Measurements from ENCODE around the gene SERTAD2. TPM values are rescaled to one million over a fixed set of nuclear protein-coding genes. Genes with fewer than 3 reads are reported as not detected.

Gene SERTAD2
- polyA plus RNA-seq, 1 experiment, result 6.2 TPM

DNA sequence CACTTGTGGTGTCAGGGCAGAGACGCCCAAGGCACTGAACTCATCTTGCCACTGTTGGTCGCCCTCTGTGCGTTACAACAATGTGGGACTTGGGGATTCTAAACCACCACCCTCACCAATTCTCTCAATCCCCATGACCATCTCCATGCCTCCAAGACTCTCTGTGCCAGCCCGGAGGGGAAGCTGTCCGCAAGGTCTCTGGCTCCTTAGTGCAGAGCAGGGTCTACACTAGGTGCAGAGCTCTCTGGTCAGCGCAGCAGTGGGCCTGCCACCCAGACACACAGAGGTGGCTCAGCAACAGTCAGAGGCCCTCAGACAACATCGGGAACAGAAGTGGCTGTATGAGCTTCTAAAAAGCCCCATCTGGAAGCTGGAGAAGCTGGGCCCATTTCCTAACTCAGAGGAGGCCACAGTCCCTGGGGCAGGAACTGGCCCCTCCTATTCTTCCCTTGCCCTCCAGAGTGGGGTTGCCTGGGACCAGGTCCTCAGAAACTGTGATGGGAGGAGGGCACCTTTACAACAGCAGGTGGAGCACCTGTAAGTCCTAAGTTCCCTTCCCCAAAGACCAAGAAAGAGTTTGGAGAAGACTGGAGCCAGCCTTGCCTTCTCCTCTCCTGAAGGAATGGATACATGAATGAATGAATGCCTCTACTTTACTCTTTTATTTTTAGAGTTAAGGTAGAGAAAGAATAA is 37.7 kb downstream of the SERTAD2 start:
- no peaks in the 10 kb centered on the region for H3K36me3 ChIP-seq (ENCODE audit: control insufficient read depth, insufficient read depth, low read length)
- ChIA-PET POLR2A (no interaction called here), CTCF (interaction anchor here (0.5 to 3.4 kb wide), 3 partner anchors 8 to 426 kb away, joined by 4 to 12 read pairs (median 5); no protein-coding TSS in a partner anchor)
- TF ChIP-seq, protein P1, sequence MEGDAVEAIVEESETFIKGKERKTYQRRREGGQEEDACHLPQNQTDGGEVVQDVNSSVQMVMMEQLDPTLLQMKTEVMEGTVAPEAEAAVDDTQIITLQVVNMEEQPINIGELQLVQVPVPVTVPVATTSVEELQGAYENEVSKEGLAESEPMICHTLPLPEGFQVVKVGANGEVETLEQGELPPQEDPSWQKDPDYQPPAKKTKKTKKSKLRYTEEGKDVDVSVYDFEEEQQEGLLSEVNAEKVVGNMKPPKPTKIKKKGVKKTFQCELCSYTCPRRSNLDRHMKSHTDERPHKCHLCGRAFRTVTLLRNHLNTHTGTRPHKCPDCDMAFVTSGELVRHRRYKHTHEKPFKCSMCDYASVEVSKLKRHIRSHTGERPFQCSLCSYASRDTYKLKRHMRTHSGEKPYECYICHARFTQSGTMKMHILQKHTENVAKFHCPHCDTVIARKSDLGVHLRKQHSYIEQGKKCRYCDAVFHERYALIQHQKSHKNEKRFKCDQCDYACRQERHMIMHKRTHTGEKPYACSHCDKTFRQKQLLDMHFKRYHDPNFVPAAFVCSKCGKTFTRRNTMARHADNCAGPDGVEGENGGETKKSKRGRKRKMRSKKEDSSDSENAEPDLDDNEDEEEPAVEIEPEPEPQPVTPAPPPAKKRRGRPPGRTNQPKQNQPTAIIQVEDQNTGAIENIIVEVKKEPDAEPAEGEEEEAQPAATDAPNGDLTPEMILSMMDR (IDR thresholded peaks at IDR 0.05; ENCODE audit: insufficient read depth, low read depth, low read length), result no peak
- peaks cover 21% of the 10 kb centered on the region for H3K27me3 ChIP-seq (ENCODE audit: control insufficient read depth, insufficient read depth, low read length)
- no peak overlapping the region for H3K4me3 ChIP-seq (ENCODE audit: low read depth, low read length)
- no peak for DNase-seq (ENCODE audit: low read depth)

DNA sequence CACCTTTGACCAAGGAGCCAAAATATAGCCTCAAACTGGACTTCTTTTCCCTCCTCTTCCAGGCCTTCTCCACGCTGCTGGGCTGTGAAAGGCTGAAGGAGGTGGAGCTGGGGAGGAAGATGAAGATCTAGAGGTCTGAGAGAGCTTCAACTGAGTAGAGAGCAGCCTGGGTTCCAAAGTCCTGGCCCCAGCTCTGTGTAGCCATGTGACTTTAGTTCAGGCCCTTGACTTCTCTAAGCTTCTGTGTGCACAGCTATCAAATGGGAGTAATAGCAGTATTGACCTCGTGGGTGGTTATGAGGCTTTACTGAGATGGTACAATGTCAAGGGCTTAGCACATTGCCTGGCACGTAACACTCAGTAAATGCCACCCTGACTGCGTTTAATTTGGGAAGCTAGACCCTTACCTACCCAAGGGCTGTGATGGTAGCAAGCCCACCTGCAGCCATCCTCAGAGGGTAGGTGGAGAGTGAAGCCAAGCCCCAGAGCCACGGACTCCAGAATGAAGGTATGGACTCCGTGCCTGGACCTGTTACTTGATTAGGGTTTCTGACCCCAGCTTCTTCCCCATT is 38.4 kb downstream of the SERTAD2 start:
- ChIA-PET POLR2A (no interaction called here), CTCF (interaction anchor here (1.0 kb wide), 1 partner anchor 23 kb away, joined by 4 read pairs; no protein-coding TSS in a partner anchor)
- H3K27me3 ChIP-seq (ENCODE audit: control insufficient read depth, insufficient read depth, low read length), result peaks cover 25% of the 10 kb centered on the region
- no peak for DNase-seq (ENCODE audit: low read depth)
- H3K4me3 ChIP-seq (ENCODE audit: low read depth, low read length), result no peak overlapping the region
- H3K36me3 ChIP-seq (ENCODE audit: control insufficient read depth, insufficient read depth, low read length), result no peaks in the 10 kb centered on the region
- TF ChIP-seq, protein P1 (IDR thresholded peaks at IDR 0.05; ENCODE audit: insufficient read depth, low read depth, low read length), result no peak

GRCh38 chr2:64613276-64613675 is 40.4 kb downstream of the SERTAD2 start:
- TF ChIP-seq, protein P1 (IDR thresholded peaks at IDR 0.05; ENCODE audit: insufficient read depth, low read depth, low read length), result no peak
- Histone ChIP-seq H3K36me3 (ENCODE audit: control insufficient read depth, insufficient read depth, low read length) (no peaks in the 10 kb centered on the region), H3K27me3 (ENCODE audit: control insufficient read depth, insufficient read depth, low read length) (peaks cover 25% of the 10 kb centered on the region), H3K4me3 (ENCODE audit: low read depth, low read length) (no peak overlapping the region)
- POLR2A ChIA-PET, result no interaction called here
- CTCF ChIA-PET, result interaction anchor here (0.9 kb wide), 1 partner anchor 255 kb away, joined by 4 read pairs; no protein-coding TSS in a partner anchor
- DNase-seq (ENCODE audit: low read depth), result no peak

GRCh38 chr2:64612575-64613195 is 41.0 kb downstream of the SERTAD2 start:
- Histone ChIP-seq H3K27me3 (ENCODE audit: control insufficient read depth, insufficient read depth, low read length) (peaks cover 24% of the 10 kb centered on the region), H3K4me3 (ENCODE audit: low read depth, low read length) (no peak overlapping the region), H3K36me3 (ENCODE audit: control insufficient read depth, insufficient read depth, low read length) (no peaks in the 10 kb centered on the region)
- ChIA-PET CTCF (no interaction called here), POLR2A (no interaction called here)
- TF ChIP-seq, protein P1 (IDR thresholded peaks at IDR 0.05; ENCODE audit: insufficient read depth, low read depth, low read length), result no peak
- DNase-seq (ENCODE audit: low read depth), result no peak

DNA sequence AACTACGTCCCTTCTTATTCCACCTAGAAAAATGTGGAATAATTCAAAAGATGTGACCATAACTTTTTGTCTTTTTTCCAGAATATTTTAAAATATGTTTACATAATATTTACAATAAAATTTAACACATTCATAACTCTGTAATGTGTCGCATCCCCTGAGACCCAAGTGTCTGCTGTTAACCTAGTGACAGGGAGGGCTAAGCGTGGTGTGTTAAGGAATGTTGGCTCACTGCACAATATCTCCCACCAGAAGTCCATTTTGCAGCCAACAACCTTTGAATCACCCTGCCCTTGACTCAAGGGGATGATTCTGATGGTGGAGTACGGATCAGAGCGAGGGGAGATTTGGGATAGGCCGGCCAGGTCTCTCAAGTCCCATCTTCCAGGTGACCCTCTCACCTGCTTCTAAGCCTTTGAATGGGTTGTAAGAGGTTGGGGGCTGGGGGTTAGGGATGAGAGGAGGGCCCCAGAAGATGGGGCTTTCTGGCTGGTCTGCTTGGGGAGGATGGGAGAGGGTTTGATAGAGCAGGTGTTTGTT is 43.3 kb downstream of the SERTAD2 start:
- POLR2A ChIA-PET, result no interaction called here
- H3K36me3 ChIP-seq (ENCODE audit: control insufficient read depth, insufficient read depth, low read length), result no peaks in the 10 kb centered on the region
- TF ChIP-seq, protein P1 (IDR thresholded peaks at IDR 0.05; ENCODE audit: insufficient read depth, low read depth, low read length), result no peak
- peaks cover 21% of the 10 kb centered on the region for H3K27me3 ChIP-seq (ENCODE audit: control insufficient read depth, insufficient read depth, low read length)
- DNase-seq (ENCODE audit: low read depth), result no peak
- H3K4me3 ChIP-seq (ENCODE audit: low read depth, low read length), result no peak overlapping the region
- CTCF ChIA-PET, result interaction anchor here (0.9 to 1.8 kb wide), 3 partner anchors 9 to 24 kb away, joined by 3 to 5 read pairs (median 5); no protein-coding TSS in a partner anchor
